ENCODE results near the gene SORCS2.

- no peak for TF ChIP-seq EZH2 (IDR thresholded peaks at IDR 0.05)
- no peak for TF ChIP-seq POLR2AphosphoS5 (IDR thresholded peaks at IDR 0.05; ENCODE audit: borderline replicate concordance, low read depth, low read length)
- TF ChIP-seq FOXP2 (optimal IDR thresholded peaks at IDR 0.05; ENCODE audit: control extremely low read depth, extremely low read length, insufficient read depth) = no peak
Observed at GRCh38 chr4:7279902-7280301, 87.6 kb downstream of the SORCS2 start.

Measured in SK-N-MC (cell line).